ENCODE results near the gene ARHGAP15. TPM values are rescaled to one million over a fixed set of nuclear protein-coding genes. Genes with fewer than 3 reads are reported as not detected.

Gene ARHGAP15
- polyA plus RNA-seq, 2 of the 4 experiments (the other 2 are of a cell fraction) = 0.34 TPM; not detected in 1

- H3K4me2 ChIP-seq = no peak overlapping the region
- POLR2A ChIA-PET = no interaction called here
- FAIRE-seq = no peak
Measured at GRCh38 chr2:143697744-143698143, 568.5 kb downstream of the ARHGAP15 start.

GRCh38 chr2:143698352-143698751 lies 569.1 kb downstream of the ARHGAP15 start:
- WGBS (ENCODE audit: missing lambda C conversion rate) = 1% methylated on average over 2 of the region's 2 CpGs
- ChIA-PET POLR2A (no interaction called here), CTCF (no interaction called here)
- FAIRE-seq (no peak), DNase-seq (ENCODE audit: low read depth in 1 of 2, low spot score in 1 of 2) (no peak), ATAC-seq (no peak)
- Histone ChIP-seq H3K27ac (no peak overlapping the region), H3K4me1 (no peaks in the 10 kb centered on the region), H3K4me3 (no peak overlapping the region), H3K4me2 (no peak overlapping the region), H3K9me3 (no peaks in the 10 kb centered on the region)
- TF ChIP-seq CEBPB (IDR thresholded peaks at IDR 0.05) (no peak), MAX (IDR thresholded peaks at IDR 0.05) (no peak)

More at GRCh38 chr2:143697744-143698143, 568.5 kb downstream of the ARHGAP15 start:
- CTCF ChIA-PET = no interaction called here
- WGBS (ENCODE audit: missing lambda C conversion rate) = 0% methylated on average over 1 of the region's 1 CpG
- ATAC-seq (no peak), DNase-seq (ENCODE audit: low read depth in 1 of 2, low spot score in 1 of 2) (no peak)
- TF ChIP-seq EP300 (IDR thresholded peaks at IDR 0.05) = no peak
- TF ChIP-seq ZFP36 (IDR thresholded peaks at IDR 0.05; ENCODE audit: borderline replicate concordance, partially characterized antibody) = no peak
- TF ChIP-seq CBX8 (IDR thresholded peaks at IDR 0.05) = no peak
- Histone ChIP-seq H3K4me3 (no peak overlapping the region), H3K9me3 (no peaks in the 10 kb centered on the region), H3K27ac (no peak overlapping the region), H3K4me1 (no peaks in the 10 kb centered on the region)

- no peak overlapping the region for H3K4me3 ChIP-seq
- ChIA-PET CTCF (no interaction called here), POLR2A (no interaction called here)
- FAIRE-seq (no peak), DNase-seq (ENCODE audit: low read depth in 1 of 2, low spot score in 1 of 2) (no peak), ATAC-seq (no peak)
- 27% methylated on average over 3 of the region's 3 CpGs for WGBS (ENCODE audit: missing lambda C conversion rate)
- no peak for TF ChIP-seq FOXS1 (CRISPR knock-in tag; IDR thresholded peaks at IDR 0.05)
- TF ChIP-seq ATOH8 (CRISPR knock-in tag; IDR thresholded peaks at IDR 0.05; ENCODE audit: low read depth) = no peak
- no peak for TF ChIP-seq MYC (IDR thresholded peaks at IDR 0.05; ENCODE audit: borderline replicate concordance, low read length)
- no peak for TF ChIP-seq CHD4 (IDR thresholded peaks at IDR 0.05; ENCODE audit: borderline replicate concordance)
- no peak for TF ChIP-seq SREBF2 (IDR thresholded peaks at IDR 0.05)
- no peak for TF ChIP-seq ZNF302 (CRISPR knock-in tag; IDR thresholded peaks at IDR 0.05)
- TF ChIP-seq BCL3 (IDR thresholded peaks at IDR 0.05) = no peak
- no peak for TF ChIP-seq NFE2L2 (conservative IDR thresholded peaks at IDR 0.05; ENCODE audit: low read length)
- no peak overlapping the region for H3K4me2 ChIP-seq
- H3K9me3 ChIP-seq = no peaks in the 10 kb centered on the region
- H3K27ac ChIP-seq = no peak overlapping the region
- no peaks in the 10 kb centered on the region for H3K4me1 ChIP-seq
Measured at GRCh38 chr2:143698888-143699570, 569.8 kb downstream of the ARHGAP15 start.

GRCh38 chr2:143700865-143701264 lies 571.6 kb downstream of the ARHGAP15 start:
- H3K4me1 ChIP-seq = no peaks in the 10 kb centered on the region
- no peak overlapping the region for H3K4me3 ChIP-seq
- FAIRE-seq = no peak
- POLR2A ChIA-PET = no interaction called here
- no peak overlapping the region for H3K4me2 ChIP-seq
- TF ChIP-seq POLR2AphosphoS2 (conservative IDR thresholded peaks at IDR 0.05; ENCODE audit: low read length) = no peak
- TF ChIP-seq TFCP2L1 (CRISPR knock-in tag; IDR thresholded peaks at IDR 0.05) = no peak
- no peak for TF ChIP-seq EHMT2 (IDR thresholded peaks at IDR 0.05; ENCODE audit: low read depth)
- no peak for TF ChIP-seq EHF (CRISPR knock-in tag; IDR thresholded peaks at IDR 0.05)
- TF ChIP-seq ATOH8 (CRISPR knock-in tag; IDR thresholded peaks at IDR 0.05; ENCODE audit: low read depth) = no peak
- no peak for TF ChIP-seq E2F6 (IDR thresholded peaks at IDR 0.05; ENCODE audit: borderline replicate concordance, low read depth)
- 54% methylated on average over 2 of the region's 2 CpGs for WGBS (ENCODE audit: missing lambda C conversion rate)
- ATAC-seq = no peak
- CTCF ChIA-PET = interaction anchor here (0.6 kb wide), 1 partner anchor 358 kb away, joined by 3 read pairs; no protein-coding TSS in a partner anchor
- DNase-seq (ENCODE audit: low read depth in 1 of 2, low spot score in 1 of 2) = no peak
- H3K27ac ChIP-seq = no peak overlapping the region
- no peaks in the 10 kb centered on the region for H3K9me3 ChIP-seq

Data from A549 (cell line).